Measurements from ENCODE around the gene SLC5A2. TPM values are rescaled to one million over a fixed set of nuclear protein-coding genes. Genes with fewer than 3 reads are reported as not detected.

SLC5A2 gene
- polyA plus RNA-seq, 2 of the 4 experiments (the other 2 are of a cell fraction), result 0.09 to 0.46 TPM

GRCh38 chr16:31472709-31473203 lies 10.2 kb upstream of the SLC5A2 start:
- no peak for FAIRE-seq
- Histone ChIP-seq H3K4me1 (peaks cover 9% of the 10 kb centered on the region), H3K27ac (peak overlapping the region; percentile 94 to 99), H3K4me3 (peak overlapping the region; percentile 84), H3K4me2 (peak overlapping the region; percentile 92), H3K9me3 (no peaks in the 10 kb centered on the region)
- 25% methylated on average over 20 of the region's 20 CpGs for WGBS (ENCODE audit: missing lambda C conversion rate)
- DNase-seq (ENCODE audit: low read depth in 1 of 2, low spot score in 1 of 2), result peak; percentile 89 to 93
- ATAC-seq, result peak; percentile 86 to 95
- CTCF ChIA-PET, result interaction anchor here (0.6 to 1.0 kb wide), 4 partner anchors 9 to 15 kb away, joined by 3 to 4 read pairs (median 3); partner anchors contain the start of gene ARMC5
- TF ChIP-seq CHD4 (IDR thresholded peaks at IDR 0.05; ENCODE audit: borderline replicate concordance), result 0 out of 2 replicates have a peak, but pooled peaks have one; percentile 70
- no peak for TF ChIP-seq FOSL2 (IDR thresholded peaks at IDR 0.05)
- peak; percentile 4; the same call in 1 of the 2 replicates for TF ChIP-seq FOSL2 (CRISPR knock-in tag; IDR thresholded peaks at IDR 0.05)
- no peak for TF ChIP-seq REST (IDR thresholded peaks at IDR 0.05)
- TF ChIP-seq ZSCAN20 (CRISPR knock-in tag; IDR thresholded peaks at IDR 0.05), result no peak
- no peak for TF ChIP-seq TFCP2L1 (CRISPR knock-in tag; IDR thresholded peaks at IDR 0.05)
- TF ChIP-seq HOXB5 (CRISPR knock-in tag; IDR thresholded peaks at IDR 0.05), result peak; percentile 56; the same call in 1 of the 2 replicates
- peak; percentile 32; the same call in 1 of the 2 replicates for TF ChIP-seq POLR2A (IDR thresholded peaks at IDR 0.05; ENCODE audit: low read length)
- 0 out of 3 replicates have a peak, but pooled peaks have one; percentile 10 for TF ChIP-seq SMC3 (IDR thresholded peaks at IDR 0.05)
- TF ChIP-seq RAD21 (conservative IDR thresholded peaks at IDR 0.05 in 1 of 2, IDR thresholded peaks at IDR 0.05 in 1 of 2), result peak; percentile 21 to 28; a peak in 2 of 5 replicates
- peak; percentile 32; the same call in 1 of the 2 replicates for TF ChIP-seq KDM1A (IDR thresholded peaks at IDR 0.05; ENCODE audit: low read depth)
- TF ChIP-seq ATOH8 (CRISPR knock-in tag; IDR thresholded peaks at IDR 0.05; ENCODE audit: low read depth), result 0 out of 2 replicates have a peak, but pooled peaks have one; percentile 59
- TF ChIP-seq CTCF (IDR thresholded peaks at IDR 0.05), result peak; percentile 76
- POLR2A ChIA-PET, result interaction anchor here (1.0 kb wide), 2 partner anchors 14 to 35 kb away, joined by 4 to 10 read pairs; partner anchors contain the start of genes ARMC5 and RUSF1

GRCh38 chr16:31473264-31473984 lies 9.5 kb upstream of the SLC5A2 start:
- ATAC-seq, result peak in 1 of 2 experiments; percentile 1; a peak in 2 of 6 replicates
- Histone ChIP-seq H3K27ac (no peak overlapping the region), H3K4me3 (no peak overlapping the region), H3K4me1 (peaks cover 9% of the 10 kb centered on the region), H3K4me2 (peak overlapping the region; percentile 92; the same call in 1 of the 3 replicates), H3K9me3 (no peaks in the 10 kb centered on the region)
- DNase-seq (ENCODE audit: low read depth in 1 of 2, low spot score in 1 of 2), result no peak
- ChIA-PET CTCF (interaction anchor here (0.6 to 2.1 kb wide), 5 partner anchors 9 to 14 kb away, joined by 3 to 15 read pairs (median 3); partner anchors contain the start of gene ARMC5), POLR2A (interaction anchor here (1.0 kb wide), 2 partner anchors 14 to 34 kb away, joined by 4 to 10 read pairs; partner anchors contain the start of genes ARMC5 and RUSF1)
- FAIRE-seq, result no peak
- 96% methylated on average over 11 of the region's 17 CpGs for WGBS (ENCODE audit: missing lambda C conversion rate)
- no peak for TF ChIP-seq PBX3 (IDR thresholded peaks at IDR 0.05)
- no peak for TF ChIP-seq HOXB13 (CRISPR knock-in tag; IDR thresholded peaks at IDR 0.05; ENCODE audit: low read depth)
- no peak for TF ChIP-seq REST (IDR thresholded peaks at IDR 0.05)
- TF ChIP-seq HEYL (CRISPR knock-in tag; IDR thresholded peaks at IDR 0.05), result no peak
- TF ChIP-seq ZFP36 (IDR thresholded peaks at IDR 0.05; ENCODE audit: borderline replicate concordance, partially characterized antibody), result no peak
- no peak for TF ChIP-seq GATA3 (IDR thresholded peaks at IDR 0.05; ENCODE audit: borderline replicate concordance)
- no peak for TF ChIP-seq KDM5A (IDR thresholded peaks at IDR 0.05)
- no peak for TF ChIP-seq ZSCAN20 (CRISPR knock-in tag; IDR thresholded peaks at IDR 0.05)
- TF ChIP-seq KDM1A (IDR thresholded peaks at IDR 0.05; ENCODE audit: low read depth), result no peak
- TF ChIP-seq ZC3H11A (IDR thresholded peaks at IDR 0.05), result no peak
- no peak for TF ChIP-seq USF2 (IDR thresholded peaks at IDR 0.05)
